CD8-positive, alpha-beta memory T cell (primary cell): Measurements from ENCODE around the gene SDCBP2. TPM values are rescaled to one million over a fixed set of nuclear protein-coding genes. Genes with fewer than 3 reads are reported as not detected.

Experiments used
- CTCF ChIA-PET: fragments of 350-600 bp; sonication (Branson Sonifier 250); formaldehyde crosslinking; loops from one replicate; lab custom pipeline; 2021; ENCODE audit warnings: antibody characterized with exemption; lab: Charles Lee
- POLR2A ChIA-PET: fragments of 350-600 bp; sonication (Branson Sonifier 250); formaldehyde crosslinking; loops from one replicate; lab custom pipeline; 2021; ENCODE audit warnings: antibody characterized with exemption; lab: Charles Lee
- DNase-seq, 5 donors: peaks; one replicate each; pipeline versions ENCODE4 v3.0.0 to v3.0.0-alpha.2; 2020 to 2022; ENCODE audit warnings: mixed read lengths in 1 of 5
- H3K27ac ChIP-seq: one replicate; pipeline ENCODE4 v1.7.0; 2013; ENCODE audit warnings: low read depth, mild to moderate bottlenecking, low read length, moderate library complexity
- H3K27me3 ChIP-seq: 2 replicates; pipeline ENCODE4 v1.7.0; 2013; ENCODE audit warnings: low read length, mild to moderate bottlenecking; ENCODE audit not compliant: insufficient read depth, poor library complexity, severe bottlenecking
- H3K36me3 ChIP-seq: 2 replicates; pipeline ENCODE4 v1.7.0; 2013; ENCODE audit warnings: mild to moderate bottlenecking, low read length, moderate library complexity; ENCODE audit not compliant: insufficient read depth
- H3K4me1 ChIP-seq: 2 replicates; pipeline ENCODE4 v1.7.0; 2013; ENCODE audit warnings: mild to moderate bottlenecking, low read length, moderate library complexity; ENCODE audit not compliant: insufficient read depth
- H3K4me3 ChIP-seq: 2 replicates; pipeline ENCODE4 v1.7.0; 2013; ENCODE audit warnings: mild to moderate bottlenecking, low read length
- H3K9me3 ChIP-seq: 2 replicates; pipeline ENCODE4 v1.7.0; 2013; ENCODE audit warnings: mild to moderate bottlenecking, low read length
- H3K27ac Mint-ChIP-seq, 8 donors: one replicate each; pipeline ENCODE4 v1.8.0; 2020 to 2021; ENCODE audit warnings: mixed read lengths in 8 of 8, mild to moderate bottlenecking in 6 of 8, inconsistent platforms in 3 of 8, moderate library complexity in 3 of 8
- H3K27me3 Mint-ChIP-seq, 2 donors: one replicate each; pipeline ENCODE4 v1.8.0; 2020 to 2021; ENCODE audit warnings: mixed read lengths in 2 of 2, mild to moderate bottlenecking in 1 of 2, moderate library complexity in 1 of 2
- H3K36me3 Mint-ChIP-seq, 3 donors: one replicate each; pipeline ENCODE4 v1.8.0; 2020 to 2021; ENCODE audit warnings: mixed read lengths in 3 of 3, inconsistent platforms in 1 of 3, mild to moderate bottlenecking in 1 of 3
- H3K4me1 Mint-ChIP-seq, 3 donors: one replicate each; pipeline ENCODE4 v1.8.0; 2020 to 2021; ENCODE audit warnings: mixed read lengths in 3 of 3, inconsistent platforms in 1 of 3, mild to moderate bottlenecking in 1 of 3
- H3K4me3 Mint-ChIP-seq, 7 donors: one replicate each; pipeline ENCODE4 v1.8.0; 2020 to 2021; ENCODE audit warnings: mixed read lengths in 7 of 7, mild to moderate bottlenecking in 6 of 7, moderate library complexity in 4 of 7, inconsistent platforms in 2 of 7
- H3K9me3 Mint-ChIP-seq, 5 donors: one replicate each; pipeline ENCODE4 v1.8.0; 2020 to 2022; ENCODE audit warnings: mixed read lengths in 5 of 5, mild to moderate bottlenecking in 3 of 5, moderate library complexity in 2 of 5, inconsistent platforms in 1 of 5
- polyA plus RNA-seq: library from polyadenylated mRNA; unstranded; fragments of 300-500 nt; fragmentation: Illumina TruSeq; gene quantifications from one replicate; pipeline ENCODE4 v1.2.3, GENCODE V29; 2021
- total RNA-seq, 2 experiments: library from RNA; stranded (reverse); gene quantifications; one replicate each; pipeline ENCODE4 v1.2.3, GENCODE V29; 2021

SDCBP2 gene
- total and polyA plus RNA-seq, 3 experiments from 2014 or later, result 2.2 to 4.7 (median 3.7) TPM

DNA sequence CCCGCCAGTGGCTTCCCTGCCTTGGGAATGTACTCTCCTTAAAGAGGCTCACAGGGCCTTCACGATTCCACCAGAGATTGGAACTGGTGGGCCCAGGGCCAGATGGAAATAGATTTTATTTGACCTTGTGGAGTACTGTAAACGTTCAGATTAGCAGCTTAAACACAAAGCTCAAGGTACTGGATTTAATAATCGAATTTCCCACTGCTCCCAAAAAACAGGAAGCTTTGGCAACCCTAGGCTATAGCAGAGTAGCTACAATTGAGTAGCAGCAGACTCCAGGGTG, 7.3 kb downstream of the SDCBP2 start:
- DNase-seq, result no peak
- Histone ChIP-seq H3K4me3 (no peak overlapping the region), H3K27ac (no peak overlapping the region), H3K36me3 (no peaks in the 10 kb centered on the region), H3K9me3 (no peaks in the 10 kb centered on the region), H3K27me3 (no peaks in the 10 kb centered on the region), H3K4me1 (peaks cover 19% of the 10 kb centered on the region)
- ChIA-PET POLR2A (no interaction called here), CTCF (interaction anchor here (2.2 kb wide), 1 partner anchor 9 kb away, joined by 6 read pairs; no protein-coding TSS in a partner anchor)
- Mint-ChIP-seq H3K27me3 (no peaks in the 10 kb centered on the region), H3K9me3 (no peaks in the 10 kb centered on the region), H3K36me3 (no peaks in the 10 kb centered on the region), H3K4me3 (no peak overlapping the region), H3K27ac (peak overlapping the region in 3 of 8 donors; percentile 52 to 72 (median 67)), H3K4me1 (peaks cover 0 to 5% (median 2%) of the 10 kb centered on the region in 3 donors)

DNA sequence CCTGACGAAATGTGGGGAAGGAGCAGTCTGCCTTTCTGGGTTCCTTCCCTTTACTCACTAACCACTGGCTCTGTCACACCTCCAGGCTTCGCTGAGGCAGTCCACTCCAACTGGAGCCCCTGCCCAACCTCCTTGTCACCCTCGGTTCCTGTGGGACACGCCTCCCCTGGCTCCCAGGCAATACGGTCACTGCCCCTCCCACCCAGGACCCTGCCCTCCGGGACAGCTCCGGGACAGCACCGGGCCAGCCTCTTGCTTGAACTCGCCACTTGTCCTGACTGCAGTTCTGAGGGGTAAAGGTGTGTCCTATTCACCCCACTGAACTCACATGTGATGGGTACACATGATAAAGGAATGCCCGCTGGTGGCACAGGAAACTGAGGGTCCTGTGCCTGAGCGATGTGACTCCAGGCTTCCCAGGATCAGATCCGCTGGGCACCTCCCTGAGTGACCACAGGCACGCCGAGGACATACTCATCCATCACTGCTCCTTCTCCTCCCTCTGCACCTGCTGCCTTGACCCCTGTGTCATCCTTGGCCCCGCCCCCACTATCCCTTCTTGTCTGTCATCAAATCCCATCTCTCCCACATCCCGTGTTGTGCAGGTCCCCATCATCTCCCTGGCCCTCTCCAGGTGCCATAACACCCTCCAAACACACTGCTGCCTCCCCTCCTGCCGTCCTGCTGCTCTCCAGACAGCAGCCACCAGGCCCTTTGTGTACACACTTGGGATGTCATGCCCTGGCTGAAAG, 7.9 kb downstream of the SDCBP2 start:
- Histone ChIP-seq H3K36me3 (no peaks in the 10 kb centered on the region), H3K27ac (no peak overlapping the region), H3K9me3 (no peaks in the 10 kb centered on the region), H3K4me3 (no peak overlapping the region), H3K4me1 (peaks cover 13% of the 10 kb centered on the region), H3K27me3 (no peaks in the 10 kb centered on the region)
- ChIA-PET CTCF (interaction anchor here (2.2 kb wide), 1 partner anchor 9 kb away, joined by 6 read pairs; no protein-coding TSS in a partner anchor), POLR2A (no interaction called here)
- H3K4me3 Mint-ChIP-seq, result no peak overlapping the region
- peak overlapping the region in 4 of 8 donors; percentile 55 to 72 (median 70) for H3K27ac Mint-ChIP-seq
- no peak for DNase-seq
- no peaks in the 10 kb centered on the region for H3K27me3 Mint-ChIP-seq
- H3K9me3 Mint-ChIP-seq, result no peaks in the 10 kb centered on the region
- peaks cover 0 to 5% (median 2%) of the 10 kb centered on the region in 3 donors for H3K4me1 Mint-ChIP-seq
- H3K36me3 Mint-ChIP-seq, result no peaks in the 10 kb centered on the region

DNA sequence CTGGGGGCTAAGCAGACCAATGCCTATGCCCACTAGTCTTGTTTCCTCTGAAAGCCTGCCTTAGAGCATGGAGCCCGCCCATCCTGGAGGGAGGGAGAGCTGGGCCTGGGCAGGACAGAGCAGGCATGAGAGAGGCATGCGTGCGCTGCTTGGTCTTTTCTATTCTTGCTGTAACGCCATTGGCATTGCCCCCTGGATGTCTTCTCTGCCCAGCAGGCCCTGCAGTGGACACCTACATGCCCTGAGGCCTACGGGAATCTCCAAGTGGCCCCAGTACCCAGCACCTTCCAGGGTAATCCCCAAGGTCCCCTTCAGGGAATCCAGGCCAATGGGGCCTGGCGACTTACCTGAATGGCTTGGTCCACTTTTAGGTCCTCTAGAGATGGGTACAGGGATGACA, 8.9 kb downstream of the SDCBP2 start:
- peak overlapping the region in 3 of 8 donors; percentile 37 to 60 (median 42) for H3K27ac Mint-ChIP-seq
- CTCF ChIA-PET, result no interaction called here

DNA sequence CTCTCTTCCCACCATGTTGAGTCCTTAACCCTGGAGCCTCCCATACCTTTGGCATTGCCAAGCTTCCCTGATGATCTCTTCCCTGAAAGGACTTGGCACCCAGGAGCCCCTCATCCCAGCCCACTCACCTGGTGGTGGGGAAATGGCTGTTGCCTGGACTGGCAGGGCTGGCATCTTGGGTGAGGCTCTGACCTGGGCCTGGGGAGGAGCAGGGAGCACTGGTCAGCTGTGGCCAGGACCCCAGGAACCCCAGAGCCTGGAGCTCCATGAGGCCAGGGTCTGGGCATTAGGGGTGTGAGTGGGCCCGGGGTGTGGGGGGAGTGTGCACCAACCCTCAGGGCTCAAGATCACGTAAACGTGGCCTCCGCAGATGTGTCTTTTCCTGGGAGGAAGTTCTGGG, 9.5 kb downstream of the SDCBP2 start:
- no peak for DNase-seq
- H3K36me3 Mint-ChIP-seq, result no peaks in the 10 kb centered on the region
- Histone ChIP-seq H3K27me3 (no peaks in the 10 kb centered on the region), H3K9me3 (no peaks in the 10 kb centered on the region), H3K4me3 (no peak overlapping the region), H3K27ac (no peak overlapping the region), H3K4me1 (peaks cover 2% of the 10 kb centered on the region), H3K36me3 (no peaks in the 10 kb centered on the region)
- H3K27me3 Mint-ChIP-seq, result no peaks in the 10 kb centered on the region
- no peak overlapping the region for H3K4me3 Mint-ChIP-seq
- ChIA-PET CTCF (no interaction called here), POLR2A (no interaction called here)
- peaks cover 0 to 5% (median 2%) of the 10 kb centered on the region in 3 donors for H3K4me1 Mint-ChIP-seq
- H3K9me3 Mint-ChIP-seq, result no peaks in the 10 kb centered on the region
- H3K27ac Mint-ChIP-seq, result peak overlapping the region in 1 of 8 donors; percentile 71

More for the DNA sequence above, 8.9 kb downstream of the SDCBP2 start:
- Mint-ChIP-seq H3K4me3 (no peak overlapping the region), H3K9me3 (no peaks in the 10 kb centered on the region), H3K27me3 (no peaks in the 10 kb centered on the region), H3K36me3 (no peaks in the 10 kb centered on the region), H3K4me1 (peaks cover 0 to 5% (median 2%) of the 10 kb centered on the region in 3 donors)
- no peak for DNase-seq
- no peaks in the 10 kb centered on the region for H3K36me3 ChIP-seq
- H3K4me1 ChIP-seq, result peaks cover 8% of the 10 kb centered on the region
- POLR2A ChIA-PET, result no interaction called here
- no peak overlapping the region for H3K4me3 ChIP-seq
- no peaks in the 10 kb centered on the region for H3K9me3 ChIP-seq
- no peaks in the 10 kb centered on the region for H3K27me3 ChIP-seq
- no peak overlapping the region for H3K27ac ChIP-seq

DNA sequence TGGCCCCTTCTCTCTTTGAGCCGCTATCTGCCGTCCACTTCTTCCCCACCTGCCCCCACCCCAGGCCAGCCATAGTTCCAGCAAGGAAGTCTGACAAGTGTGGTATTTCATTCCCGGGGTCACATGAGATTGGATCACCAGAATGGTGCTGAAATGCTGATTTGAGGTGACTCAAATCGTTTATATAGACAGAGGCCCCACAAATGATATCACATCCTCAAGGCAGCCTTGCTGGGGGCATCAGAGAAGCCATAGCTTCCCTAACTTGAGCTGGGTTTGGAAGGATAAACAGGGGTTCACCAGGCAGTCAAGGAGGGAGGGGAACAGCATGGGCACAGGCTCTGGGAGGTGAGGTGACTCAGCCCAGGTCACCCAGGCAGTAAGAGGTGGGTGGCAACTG, 9.9 kb downstream of the SDCBP2 start:
- Mint-ChIP-seq H3K27ac (peak overlapping the region in 1 of 8 donors; percentile 51), H3K9me3 (no peaks in the 10 kb centered on the region), H3K36me3 (no peaks in the 10 kb centered on the region), H3K27me3 (no peaks in the 10 kb centered on the region), H3K4me3 (no peak overlapping the region), H3K4me1 (peaks cover 0 to 5% (median under 1%) of the 10 kb centered on the region in 3 donors)
- ChIA-PET POLR2A (no interaction called here), CTCF (no interaction called here)
- Histone ChIP-seq H3K9me3 (no peaks in the 10 kb centered on the region), H3K4me3 (no peak overlapping the region), H3K36me3 (no peaks in the 10 kb centered on the region), H3K27ac (no peak overlapping the region), H3K4me1 (no peaks in the 10 kb centered on the region), H3K27me3 (no peaks in the 10 kb centered on the region)
- no peak for DNase-seq

DNA sequence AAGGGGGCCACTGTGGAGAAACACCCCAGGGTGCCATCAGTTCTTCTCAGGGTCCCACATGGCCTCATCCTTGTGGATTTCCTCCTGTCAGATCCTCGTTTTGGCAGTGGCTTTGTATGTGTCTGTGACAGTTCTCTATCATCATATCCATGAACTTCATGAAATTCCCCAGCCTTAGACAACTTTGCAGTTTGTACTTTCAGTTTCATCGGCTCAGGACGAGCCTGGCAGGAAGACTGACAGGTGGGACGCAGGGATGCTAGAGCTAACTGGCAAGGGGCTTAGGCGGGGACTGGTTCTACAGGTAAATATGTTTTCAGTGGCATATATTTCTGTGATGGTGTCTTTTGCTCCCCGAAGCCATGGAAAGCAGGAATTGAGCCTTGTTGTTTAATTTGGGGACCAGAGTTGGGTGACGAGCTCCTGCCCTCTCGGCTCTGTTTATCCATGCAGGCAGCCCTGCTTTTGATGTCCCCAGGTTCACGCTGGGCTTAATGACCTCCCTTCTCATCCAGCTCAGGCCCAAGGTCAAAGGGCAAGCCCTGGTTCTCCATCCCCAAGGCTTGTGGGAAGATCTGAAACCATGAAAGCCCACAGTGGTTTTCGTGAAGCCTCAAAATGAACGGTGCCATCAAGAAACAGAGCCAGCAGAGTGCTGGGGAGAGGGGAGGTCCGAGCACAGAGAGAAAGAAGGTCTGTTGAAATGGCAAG, 11.2 kb downstream of the SDCBP2 start:
- Histone ChIP-seq H3K36me3 (no peaks in the 10 kb centered on the region), H3K4me3 (no peak overlapping the region), H3K27ac (no peak overlapping the region), H3K27me3 (no peaks in the 10 kb centered on the region), H3K9me3 (no peaks in the 10 kb centered on the region), H3K4me1 (peaks cover 7% of the 10 kb centered on the region)
- H3K36me3 Mint-ChIP-seq, result no peaks in the 10 kb centered on the region
- H3K9me3 Mint-ChIP-seq, result no peaks in the 10 kb centered on the region
- peak overlapping the region in 3 of 8 donors; percentile 17 to 70 (median 36) for H3K27ac Mint-ChIP-seq
- DNase-seq, result no peak
- ChIA-PET CTCF (no interaction called here), POLR2A (no interaction called here)
- peak overlapping the region in 1 of 7 donors; percentile 70 for H3K4me3 Mint-ChIP-seq
- peaks cover 0 to 4% of the 10 kb centered on the region in 2 donors for H3K27me3 Mint-ChIP-seq
- peaks cover 0 to 8% (median 3%) of the 10 kb centered on the region in 3 donors for H3K4me1 Mint-ChIP-seq

DNA sequence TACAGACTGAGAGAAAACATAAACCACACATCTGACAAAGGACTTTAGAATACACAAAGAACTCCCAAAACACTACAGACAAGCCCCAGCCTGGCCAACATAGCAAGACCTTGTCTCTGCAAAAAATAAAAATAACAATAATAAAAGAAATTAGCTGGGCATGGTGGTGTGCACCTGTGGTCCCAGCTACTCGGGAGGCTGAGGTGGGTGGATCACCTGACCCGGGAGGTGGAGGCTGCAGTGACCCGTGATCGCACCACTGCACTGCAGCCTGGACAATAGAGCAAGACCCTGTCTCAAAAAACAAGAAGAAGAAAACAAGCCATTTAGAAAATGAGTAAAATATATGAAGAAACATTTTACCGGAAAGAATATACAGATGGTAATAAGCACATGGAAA, 13.1 kb downstream of the SDCBP2 start:
- peaks cover 0 to 4% of the 10 kb centered on the region in 2 donors for H3K27me3 Mint-ChIP-seq
- H3K36me3 Mint-ChIP-seq, result no peaks in the 10 kb centered on the region
- Histone ChIP-seq H3K27me3 (no peaks in the 10 kb centered on the region), H3K4me1 (peaks cover 7% of the 10 kb centered on the region), H3K9me3 (no peaks in the 10 kb centered on the region), H3K27ac (no peak overlapping the region), H3K36me3 (no peaks in the 10 kb centered on the region), H3K4me3 (no peak overlapping the region)
- no peak overlapping the region for H3K4me3 Mint-ChIP-seq
- H3K27ac Mint-ChIP-seq, result no peak overlapping the region
- no peak for DNase-seq
- peaks cover 0 to 8% (median 3%) of the 10 kb centered on the region in 3 donors for H3K4me1 Mint-ChIP-seq
- no peaks in the 10 kb centered on the region for H3K9me3 Mint-ChIP-seq
- ChIA-PET CTCF (interaction anchor here (0.9 to 1.2 kb wide), 2 partner anchors 74 to 121 kb away, joined by 3 read pairs; no protein-coding TSS in a partner anchor), POLR2A (no interaction called here)
